Caco-2 (cell line): ENCODE results near the gene KIF3A. TPM values are rescaled to one million over a fixed set of nuclear protein-coding genes. Genes with fewer than 3 reads are reported as not detected.

Source experiments
- BruUV-seq: library from RNA; stranded (reverse); fragments of 400-500 nt; replicated peaks from 2 replicates; lab custom pipeline; 2021; lab: Mats Ljungman, UMichigan
- CTCF ChIA-PET: fragments of 300-600 bp; sonication (Branson Sonifier 250); formaldehyde crosslinking; loops from one replicate; lab custom pipeline; 2022; ENCODE audit warnings: antibody characterized with exemption; lab: Charles Lee
- POLR2A ChIA-PET: fragments of 300-600 bp; sonication (Branson Sonifier 250); formaldehyde crosslinking; loops from one replicate; lab custom pipeline; 2022; ENCODE audit warnings: antibody characterized with exemption; lab: Charles Lee
- DNase-seq, 2 experiments: peaks; one replicate each; pipeline versions ENCODE4 v3.0.0 to v3.0.0-alpha.2; 2020 to 2022
- H3K27me3 ChIP-seq: replicated peaks from 2 replicates; pipeline ENCODE4 v1.6.0; 2011; ENCODE audit warnings: low read length; ENCODE audit not compliant: control insufficient read depth, insufficient read depth
- H3K36me3 ChIP-seq: 2 replicates; pipeline ENCODE4 v1.5.1; 2011; ENCODE audit warnings: low read length; ENCODE audit not compliant: control insufficient read depth, insufficient read depth
- H3K4me1 ChIP-seq: fragments of 250-450 bp; sonication (Bioruptor Pico); 2 replicates; pipeline ENCODE4 v1.5.1; 2020; ENCODE audit warnings: mild to moderate bottlenecking
- H3K4me3 ChIP-seq: 2 replicates; pipeline ENCODE4 v1.5.1; 2011; ENCODE audit warnings: low read depth, mild to moderate bottlenecking, control low read depth, low read length
- H3K9me3 ChIP-seq: fragments of 250-450 bp; sonication (Bioruptor Pico); 2 replicates; pipeline ENCODE4 v1.5.1; 2020; ENCODE audit warnings: mild to moderate bottlenecking, moderate library complexity
- H3K27ac Mint-ChIP-seq: one replicate; pipeline ENCODE4 v1.8.0; 2022; ENCODE audit warnings: mixed read lengths; ENCODE audit not compliant: unreplicated experiment
- H3K27me3 Mint-ChIP-seq: one replicate; pipeline ENCODE4 v1.8.0; 2022; ENCODE audit warnings: mixed read lengths; ENCODE audit not compliant: insufficient read depth, unreplicated experiment
- H3K36me3 Mint-ChIP-seq: one replicate; pipeline ENCODE4 v1.8.0; 2022; ENCODE audit warnings: mild to moderate bottlenecking, mixed read lengths; ENCODE audit not compliant: insufficient read depth, unreplicated experiment
- H3K4me1 Mint-ChIP-seq: one replicate; pipeline ENCODE4 v1.8.0; 2022; ENCODE audit warnings: low read depth, mixed read lengths; ENCODE audit not compliant: unreplicated experiment
- H3K4me3 Mint-ChIP-seq: one replicate; pipeline ENCODE4 v1.8.0; 2022; ENCODE audit warnings: mild to moderate bottlenecking, moderate library complexity, mixed read lengths; ENCODE audit not compliant: unreplicated experiment
- H3K9me3 Mint-ChIP-seq: one replicate; pipeline ENCODE4 v1.8.0; 2022; ENCODE audit warnings: mixed read lengths; ENCODE audit not compliant: unreplicated experiment
- CTCF ChIP-seq, 2 experiments: fragments of 200-600 bp in 1 of 2; IDR thresholded peaks; 1 replicate in 1 of 2; 2 replicates in 1 of 2; pipeline versions ENCODE4 v1.5.1 to v1.8.0; 2011 to 2022; ENCODE audit warnings: antibody characterized with exemption in 1 of 2, control low read depth in 1 of 2, inconsistent platforms in 1 of 2, low read depth in 1 of 2, low read length in 1 of 2, mild to moderate bottlenecking in 1 of 2, moderate library complexity in 1 of 2; ENCODE audit not compliant: insufficient read depth in 1 of 2, severe bottlenecking in 1 of 2, unreplicated experiment in 1 of 2
- intact Hi-C: fragments of 100-400 bp; cut with micrococcal nuclease; formaldehyde crosslinking; loops from one replicate; pipeline ENCODE4 v1.10.0; 2022; ENCODE audit not compliant: unreplicated experiment
- total RNA-seq: library from RNA; stranded (reverse); gene quantifications from 2 replicates; pipeline ENCODE4 v1.2.3, GENCODE V29; 2022

KIF3A gene
- total RNA-seq, 1 experiment from 2014 or later: 12.7 TPM

GRCh38 chr5:132785365-132785764 lies 48.0 kb upstream of the KIF3A start:
- H3K4me3 Mint-ChIP-seq: no peak overlapping the region
- no peak overlapping the region for H3K4me3 ChIP-seq
- CTCF ChIA-PET: interaction anchor here (1.0 kb wide), 1 partner anchor 35 kb away, joined by 3 read pairs; no protein-coding TSS in a partner anchor
- H3K9me3 ChIP-seq: no peaks in the 10 kb centered on the region
- H3K4me1 ChIP-seq: 0 out of 2 replicates have a peak, but pooled peaks cover 10% of the 10 kb centered on the region
- H3K4me1 Mint-ChIP-seq: peaks cover 7% of the 10 kb centered on the region
- H3K36me3 ChIP-seq: no peaks in the 10 kb centered on the region; the same call in 1 of the 2 replicates
- H3K27ac Mint-ChIP-seq: no peak overlapping the region
- no peak for TF ChIP-seq CTCF (IDR thresholded peaks at IDR 0.05; ENCODE audit: insufficient read depth in 1 of 2, low read depth in 1 of 2, low read length in 1 of 2, severe bottlenecking in 1 of 2, unreplicated experiment in 1 of 2)
- H3K36me3 Mint-ChIP-seq: no peaks in the 10 kb centered on the region
- intact Hi-C loops: no loop called here
- POLR2A ChIA-PET: no interaction called here
- no peak for DNase-seq
- no peaks in the 10 kb centered on the region for H3K27me3 ChIP-seq
- no peaks in the 10 kb centered on the region for H3K9me3 Mint-ChIP-seq
- no TSS peak for BruUV-seq
- H3K27me3 Mint-ChIP-seq: peaks cover 5% of the 10 kb centered on the region

- no peaks in the 10 kb centered on the region for H3K9me3 ChIP-seq
- Mint-ChIP-seq H3K27me3 (peaks cover 5% of the 10 kb centered on the region), H3K4me1 (peaks cover 11% of the 10 kb centered on the region), H3K27ac (no peak overlapping the region), H3K9me3 (no peaks in the 10 kb centered on the region), H3K36me3 (peaks cover 5% of the 10 kb centered on the region), H3K4me3 (no peak overlapping the region)
- intact Hi-C loops: no loop called here
- CTCF ChIA-PET: no interaction called here
- H3K4me1 ChIP-seq: peaks cover 8% of the 10 kb centered on the region
- no peaks in the 10 kb centered on the region for H3K27me3 ChIP-seq
- BruUV-seq: no TSS peak
- no peak for TF ChIP-seq CTCF (IDR thresholded peaks at IDR 0.05; ENCODE audit: insufficient read depth in 1 of 2, low read depth in 1 of 2, low read length in 1 of 2, severe bottlenecking in 1 of 2, unreplicated experiment in 1 of 2)
- no peak overlapping the region for H3K4me3 ChIP-seq
- H3K36me3 ChIP-seq: no peaks in the 10 kb centered on the region
- POLR2A ChIA-PET: no interaction called here
- no peak for DNase-seq
Measured at GRCh38 chr5:132782101-132782500, 44.8 kb upstream of the KIF3A start.

GRCh38 chr5:132781029-132781428 lies 43.7 kb upstream of the KIF3A start:
- Mint-ChIP-seq H3K4me3 (no peak overlapping the region), H3K4me1 (peaks cover 11% of the 10 kb centered on the region), H3K9me3 (no peaks in the 10 kb centered on the region), H3K36me3 (peaks cover 5% of the 10 kb centered on the region), H3K27me3 (peaks cover 5% of the 10 kb centered on the region), H3K27ac (no peak overlapping the region)
- H3K4me1 ChIP-seq: peaks cover 10% of the 10 kb centered on the region
- no peaks in the 10 kb centered on the region for H3K27me3 ChIP-seq
- no peak for DNase-seq
- ChIA-PET CTCF (no interaction called here), POLR2A (interaction anchor here (0.6 kb wide), 1 partner anchor 40 kb away, joined by 3 read pairs; no protein-coding TSS in a partner anchor)
- no TSS peak for BruUV-seq
- intact Hi-C loops: no loop called here
- TF ChIP-seq CTCF (IDR thresholded peaks at IDR 0.05; ENCODE audit: insufficient read depth in 1 of 2, low read depth in 1 of 2, low read length in 1 of 2, severe bottlenecking in 1 of 2, unreplicated experiment in 1 of 2): no peak
- H3K9me3 ChIP-seq: no peaks in the 10 kb centered on the region
- H3K4me3 ChIP-seq: no peak overlapping the region
- no peaks in the 10 kb centered on the region for H3K36me3 ChIP-seq
